ENCODE results near the gene PLXNB1. TPM values are rescaled to one million over a fixed set of nuclear protein-coding genes. Genes with fewer than 3 reads are reported as not detected.

The PLXNB1 gene
- total and polyA plus RNA-seq, 2 of the 13 experiments (the other 11 are each of a cell fraction or from before 2014, with no cell fraction given) = 86.0 to 143 TPM

DNA sequence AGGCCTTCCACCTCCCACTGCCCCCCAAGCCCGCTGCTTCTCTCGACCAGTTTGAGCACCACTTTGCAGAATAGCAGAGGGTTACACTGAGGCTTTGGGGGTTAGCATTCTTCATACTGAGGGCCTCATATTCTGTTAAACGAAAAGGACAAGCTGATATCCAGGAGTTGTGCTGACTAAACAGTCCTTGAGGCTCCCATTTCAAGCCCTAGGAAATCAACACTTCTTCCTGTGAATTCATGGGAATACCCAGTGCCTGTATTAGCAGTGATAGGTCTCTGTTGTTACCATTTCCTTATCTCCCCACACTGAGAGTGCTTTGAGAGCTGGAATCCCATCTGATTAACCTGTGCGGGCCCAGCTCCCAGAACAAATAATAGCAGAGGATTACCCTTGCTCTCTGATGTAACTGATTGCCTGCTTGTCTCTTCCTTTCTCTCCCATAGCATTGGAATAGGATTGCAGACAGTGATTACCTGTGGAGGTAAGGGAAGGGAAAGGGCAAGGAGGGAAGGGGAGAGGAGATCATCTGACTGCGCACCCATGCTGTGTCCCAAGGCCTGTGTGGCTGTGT lies 56.9 kb downstream of the PLXNB1 start (continued):
- TF ChIP-seq REST (IDR thresholded peaks at IDR 0.05; ENCODE audit: borderline replicate concordance in 1 of 2, low read depth in 1 of 2, low read length in 2 of 2) (no peak), ZNF652 (CRISPR knock-in tag; IDR thresholded peaks at IDR 0.05; ENCODE audit: borderline replicate concordance, low read depth) (peak; percentile 68; the same call in 1 of the 2 replicates), ASH2L (IDR thresholded peaks at IDR 0.05; ENCODE audit: insufficient read length, low read depth, low read length) (no peak), ZNF589 (CRISPR knock-in tag; conservative IDR thresholded peaks at IDR 0.05) (no peak), ZSCAN20 (CRISPR knock-in tag; IDR thresholded peaks at IDR 0.05; ENCODE audit: borderline replicate concordance) (no peak), MXD4 (CRISPR knock-in tag; IDR thresholded peaks at IDR 0.05) (no peak), MAFK (conservative IDR thresholded peaks at IDR 0.05 in 1 of 2, IDR thresholded peaks at IDR 0.05 in 1 of 2; ENCODE audit: low read length in 2 of 2) (peak; percentile 46 to 62)

GRCh38 chr3:48372377-48372770 lies 57.5 kb downstream of the PLXNB1 start:
- H2AFZ ChIP-seq (ENCODE audit: low read length) = no peak overlapping the region
- CTCF ChIA-PET (ENCODE audit: low intra/inter-chr PET ratio, low total read pairs) = no interaction called here

More at GRCh38 chr3:48372377-48372770, 57.5 kb downstream of the PLXNB1 start:
- Histone ChIP-seq H3K4me2 (ENCODE audit: low read depth, low read length) (no peak overlapping the region), H3K9ac (ENCODE audit: insufficient read depth, low read depth, low read length) (no peak overlapping the region), H3K36me3 (replicated peaks in 1 of 2; ENCODE audit: control insufficient read depth in 1 of 2, insufficient read depth in 2 of 2, low read length in 2 of 2) (no peaks in the 10 kb centered on the region), H3K9me3 (ENCODE audit: low read length) (no peaks in the 10 kb centered on the region), H3K27me3 (ENCODE audit: control insufficient read depth in 1 of 2, insufficient read depth in 2 of 2, low read length in 2 of 2) (peaks cover 0 to 29% of the 10 kb centered on the region in 2 experiments; a peak in 2 of 5 replicates), H3K4me3 (replicated peaks in 1 of 3; ENCODE audit: insufficient read depth in 1 of 3, low read depth in 2 of 3, low read length in 3 of 3) (no peak overlapping the region), H4K20me1 (ENCODE audit: insufficient read depth, low read length) (no peaks in the 10 kb centered on the region), H3K27ac (ENCODE audit: extremely low read length, insufficient read depth, low read length) (no peak overlapping the region), H3K79me2 (ENCODE audit: insufficient read depth, low read length) (no peaks in the 10 kb centered on the region), H3K4me1 (ENCODE audit: insufficient read depth, low read length) (peaks cover 9% of the 10 kb centered on the region; the same call in 1 of the 2 replicates)
- no peak for FAIRE-seq
- TF ChIP-seq DPF2 (CRISPR knock-in tag; IDR thresholded peaks at IDR 0.05; ENCODE audit: borderline replicate concordance, low read depth) (no peak), ZNF781 (CRISPR knock-in tag; IDR thresholded peaks at IDR 0.05; ENCODE audit: borderline replicate concordance, not compliant biosample characterization) (no peak), PPARG (CRISPR knock-in tag; conservative IDR thresholded peaks at IDR 0.05) (no peak), ZNF782 (CRISPR knock-in tag; IDR thresholded peaks at IDR 0.05; ENCODE audit: borderline replicate concordance) (no peak), ZNF615 (CRISPR knock-in tag; IDR thresholded peaks at IDR 0.05; ENCODE audit: borderline replicate concordance) (no peak), ZBTB8A (CRISPR knock-in tag; IDR thresholded peaks at IDR 0.05; ENCODE audit: borderline replicate concordance, low read depth) (no peak)
- in situ Hi-C loops (cut with HindIII; ENCODE audit: extremely low pct_ligation_motif_present, low pct_unique_long_range_greater_than_20kb) (no loop called here), intact Hi-C loops (cut with micrococcal nuclease; ENCODE audit: unreplicated experiment) (no loop called here)
- no TSS peak for BruUV-seq (replicated peaks)
- POLR2A ChIA-PET = no interaction called here
- peak; percentile 39; the same call in 2 of the 3 replicates for ATAC-seq
- no peak for DNase-seq (ENCODE audit: low spot score)
- 36% methylated on average over 7 of the region's 7 CpGs for WGBS (ENCODE audit: low lambda C conversion rate)

Measured in HepG2 (cell line).